ENCODE results near the gene TRAPPC6A.

DNA sequence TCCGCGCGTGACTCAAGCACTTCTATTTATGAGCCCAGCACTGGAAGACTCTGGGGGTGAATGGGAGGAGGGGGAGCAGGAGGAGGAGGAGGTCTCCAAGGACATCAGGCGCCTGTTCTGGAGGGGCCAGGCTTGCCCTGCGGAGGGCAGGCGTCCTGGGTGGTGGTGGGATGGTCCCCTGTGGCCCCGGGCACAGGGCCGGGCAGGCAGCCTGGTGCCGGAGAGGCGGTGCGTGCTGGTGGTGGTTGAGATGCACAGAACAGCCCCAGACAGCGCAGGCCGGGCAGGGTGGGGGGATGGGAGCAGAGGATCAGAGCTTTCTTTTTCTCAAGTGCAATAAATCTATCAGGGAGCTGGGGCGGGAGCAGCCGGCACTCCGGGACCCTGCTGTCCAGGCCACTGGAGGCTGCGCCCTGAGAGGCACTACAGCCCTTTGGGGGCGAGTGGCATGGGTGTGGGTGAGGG is 31.3 kb downstream of the TRAPPC6A start:
- TF ChIP-seq, protein P1, sequence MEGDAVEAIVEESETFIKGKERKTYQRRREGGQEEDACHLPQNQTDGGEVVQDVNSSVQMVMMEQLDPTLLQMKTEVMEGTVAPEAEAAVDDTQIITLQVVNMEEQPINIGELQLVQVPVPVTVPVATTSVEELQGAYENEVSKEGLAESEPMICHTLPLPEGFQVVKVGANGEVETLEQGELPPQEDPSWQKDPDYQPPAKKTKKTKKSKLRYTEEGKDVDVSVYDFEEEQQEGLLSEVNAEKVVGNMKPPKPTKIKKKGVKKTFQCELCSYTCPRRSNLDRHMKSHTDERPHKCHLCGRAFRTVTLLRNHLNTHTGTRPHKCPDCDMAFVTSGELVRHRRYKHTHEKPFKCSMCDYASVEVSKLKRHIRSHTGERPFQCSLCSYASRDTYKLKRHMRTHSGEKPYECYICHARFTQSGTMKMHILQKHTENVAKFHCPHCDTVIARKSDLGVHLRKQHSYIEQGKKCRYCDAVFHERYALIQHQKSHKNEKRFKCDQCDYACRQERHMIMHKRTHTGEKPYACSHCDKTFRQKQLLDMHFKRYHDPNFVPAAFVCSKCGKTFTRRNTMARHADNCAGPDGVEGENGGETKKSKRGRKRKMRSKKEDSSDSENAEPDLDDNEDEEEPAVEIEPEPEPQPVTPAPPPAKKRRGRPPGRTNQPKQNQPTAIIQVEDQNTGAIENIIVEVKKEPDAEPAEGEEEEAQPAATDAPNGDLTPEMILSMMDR (IDR thresholded peaks at IDR 0.05), result no peak
- TF ChIP-seq POLR2A (IDR thresholded peaks at IDR 0.05), result no peak

Measured in vagina (tissue), 2 donors.